ENCODE data around the gene SMAGP. TPM values are rescaled to one million over a fixed set of nuclear protein-coding genes. Genes with fewer than 3 reads are reported as not detected.

SMAGP gene
- total RNA-seq = 1 to 10 TPM in 1 of 2 donors, not detected in 1; 1.3 TPM

DNA sequence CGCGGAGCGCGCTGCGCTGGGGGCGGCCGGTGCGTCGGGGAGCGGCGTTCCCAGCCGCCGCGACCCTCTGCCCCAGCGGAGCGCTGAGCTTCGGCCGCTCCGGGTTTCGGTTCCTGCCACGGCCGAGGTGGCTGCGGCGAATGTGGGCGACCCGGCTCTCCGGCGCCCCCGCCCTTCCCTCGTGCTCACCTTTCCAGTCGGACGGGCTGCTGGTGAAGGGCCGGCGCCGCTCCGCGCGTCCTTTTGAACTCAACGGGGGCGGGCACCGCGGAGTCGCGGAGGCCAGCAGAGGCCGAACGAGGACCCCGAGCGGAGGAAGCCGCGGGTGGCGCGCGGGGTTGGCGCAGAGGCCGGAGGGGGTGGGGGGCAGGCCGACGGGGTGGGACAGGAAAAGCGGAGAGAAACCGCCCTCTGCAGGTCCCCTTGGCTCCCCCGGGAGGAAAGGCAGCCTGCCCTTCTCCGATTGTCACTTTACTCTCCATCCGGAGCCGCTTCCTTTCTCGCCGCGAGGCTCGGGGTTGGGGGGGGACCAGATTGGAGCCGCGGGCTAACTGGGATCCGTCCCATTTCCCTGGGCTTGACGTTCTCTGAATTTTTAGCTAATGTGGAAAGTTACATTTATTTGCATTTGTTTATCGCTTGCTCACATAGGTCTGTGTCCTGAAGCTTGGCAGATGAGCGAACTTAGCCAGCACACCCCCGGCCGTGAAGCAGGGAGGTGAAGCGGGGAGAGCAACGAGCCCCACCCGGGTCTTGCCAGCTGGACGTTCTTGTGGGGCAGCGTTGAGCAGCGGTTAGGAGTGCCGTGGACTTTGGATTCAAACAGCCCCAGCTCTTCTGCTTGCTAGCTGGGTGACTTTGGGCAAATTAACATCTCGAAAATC lies at the start of gene SMAGP:
Gene SMAGP, minus strand, starts transcription at position 349 of the 884 bp plus-strand sequence. CDS start 1,137 bp downstream, outside the sequence.

GRCh38 chr12:51238510-51239334 lies 31.5 kb downstream of the SMAGP start, which contains the start of gene DAZAP2:
DAZAP2 (plus strand) TSS chr12:51238826; CDS start chr12:51238908, 82 bp downstream.

GRCh38 chr12:51217968-51218606 lies 52.1 kb downstream of the SMAGP start, which contains the start of gene POU6F1:
POU6F1 (minus strand) TSS chr12:51218062; CDS start chr12:51206836, 11,226 bp downstream.

Other genes with a start within 250 kb of the SMAGP start
- 100 to 1,000 TPM; 137 to 336 TPM for gene SLC11A2, start 244.0 kb downstream of the SMAGP start, total RNA-seq
- 10 to 100 TPM; 27.0 to 34.1 TPM for gene LETMD1, start 222.1 kb downstream of the SMAGP start, total RNA-seq
- gene CSRNP2, start 186.8 kb downstream of the SMAGP start, total RNA-seq = 10 to 100 TPM; 19.0 to 19.3 TPM
- gene TFCP2, start 97.3 kb downstream of the SMAGP start, total RNA-seq = 1 to 10 TPM; 5.5 to 9.7 TPM
- gene POU6F1, start 52.4 kb downstream of the SMAGP start, total RNA-seq = 1 to 10 TPM; 1.3 to 2.8 TPM
- 100 to 1,000 TPM; 218 to 230 TPM for gene DAZAP2, start 31.6 kb downstream of the SMAGP start, total RNA-seq
- gene BIN2, start 53.8 kb upstream of the SMAGP start, total RNA-seq = not detected
- gene CELA1, start 76.3 kb upstream of the SMAGP start, total RNA-seq = not detected
- gene GALNT6, start 121.0 kb upstream of the SMAGP start, total RNA-seq = 1 to 10 TPM in 1 of 2 donors, under 1 TPM in 1; 0.34 to 3.0 TPM
- gene SLC4A8, start 154.4 kb upstream of the SMAGP start, total RNA-seq = under 1 TPM; 0.33 to 0.34 TPM

Data from melanocyte of skin (primary cell).